ENCODE data around the gene PITX1. TPM values are rescaled to one million over a fixed set of nuclear protein-coding genes. Genes with fewer than 3 reads are reported as not detected.

The PITX1 gene
- total RNA-seq, 6 experiments from 2014 or later, result not detected

- TF ChIP-seq, protein P1, sequence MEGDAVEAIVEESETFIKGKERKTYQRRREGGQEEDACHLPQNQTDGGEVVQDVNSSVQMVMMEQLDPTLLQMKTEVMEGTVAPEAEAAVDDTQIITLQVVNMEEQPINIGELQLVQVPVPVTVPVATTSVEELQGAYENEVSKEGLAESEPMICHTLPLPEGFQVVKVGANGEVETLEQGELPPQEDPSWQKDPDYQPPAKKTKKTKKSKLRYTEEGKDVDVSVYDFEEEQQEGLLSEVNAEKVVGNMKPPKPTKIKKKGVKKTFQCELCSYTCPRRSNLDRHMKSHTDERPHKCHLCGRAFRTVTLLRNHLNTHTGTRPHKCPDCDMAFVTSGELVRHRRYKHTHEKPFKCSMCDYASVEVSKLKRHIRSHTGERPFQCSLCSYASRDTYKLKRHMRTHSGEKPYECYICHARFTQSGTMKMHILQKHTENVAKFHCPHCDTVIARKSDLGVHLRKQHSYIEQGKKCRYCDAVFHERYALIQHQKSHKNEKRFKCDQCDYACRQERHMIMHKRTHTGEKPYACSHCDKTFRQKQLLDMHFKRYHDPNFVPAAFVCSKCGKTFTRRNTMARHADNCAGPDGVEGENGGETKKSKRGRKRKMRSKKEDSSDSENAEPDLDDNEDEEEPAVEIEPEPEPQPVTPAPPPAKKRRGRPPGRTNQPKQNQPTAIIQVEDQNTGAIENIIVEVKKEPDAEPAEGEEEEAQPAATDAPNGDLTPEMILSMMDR (IDR thresholded peaks at IDR 0.05), result no peak
- TF ChIP-seq POLR2A (IDR thresholded peaks at IDR 0.05), result no peak
- intact Hi-C loops (cut with DNase I), result no loop called here
- Histone ChIP-seq H3K27me3 (peaks cover 20 to 42% of the 10 kb centered on the region in 2 donors), H3K4me1 (peaks cover 0 to 6% (median 0%) of the 10 kb centered on the region in 4 donors), H3K36me3 (no peaks in the 10 kb centered on the region), H3K9me3 (no peaks in the 10 kb centered on the region), H3K4me3 (no peak overlapping the region), H3K27ac (no peak overlapping the region)
- WGBS (ENCODE audit: insufficient coverage, low coverage, low lambda C conversion rate, missing lambda C conversion rate), result 50% methylated on average over 1 of the region's 1 CpG
- no peak for ATAC-seq
- DNase-seq, result peak in 1 of 3 donors; percentile 11
These were observed 8.6 kb upstream of the PITX1 start for GRCh38 chr5:135042595-135042994.

DNA sequence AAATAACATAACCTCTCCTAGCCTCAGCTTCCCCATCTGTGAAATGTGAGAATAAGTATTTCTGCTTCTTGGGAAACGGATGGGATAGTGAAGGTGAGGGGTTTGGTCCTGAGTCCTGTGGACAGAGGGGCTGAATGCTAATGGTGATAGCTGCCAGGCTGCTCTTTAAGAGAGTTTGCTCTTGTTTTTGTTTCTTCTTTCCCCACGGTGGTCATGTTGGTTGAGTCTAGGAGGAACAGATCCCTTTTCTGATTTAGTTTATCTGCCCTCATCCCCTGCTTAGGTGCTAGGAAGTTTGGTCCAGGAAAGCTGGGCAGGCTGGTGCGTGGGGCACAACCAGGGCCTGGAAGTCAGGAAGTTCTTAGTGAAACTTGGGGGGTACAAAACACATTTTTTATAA, 7.7 kb upstream of the PITX1 start:
- H3K9me3 ChIP-seq, result no peaks in the 10 kb centered on the region
- no peaks in the 10 kb centered on the region for H3K36me3 ChIP-seq
- H3K27me3 ChIP-seq, result peaks cover 20 to 47% of the 10 kb centered on the region in 2 donors
- H3K4me1 ChIP-seq, result peaks cover 0 to 6% (median 0%) of the 10 kb centered on the region in 4 donors
- peak in 1 of 3 donors; percentile 16 for DNase-seq
- intact Hi-C loops (cut with DNase I), result no loop called here
- ATAC-seq, result no peak
- H3K4me3 ChIP-seq, result no peak overlapping the region
- H3K27ac ChIP-seq, result no peak overlapping the region
- WGBS (ENCODE audit: insufficient coverage, low coverage, low lambda C conversion rate, missing lambda C conversion rate), result 54% methylated on average over 3 of the region's 3 CpGs
- no peak for TF ChIP-seq POLR2A (IDR thresholded peaks at IDR 0.05)
- TF ChIP-seq, protein P1 (IDR thresholded peaks at IDR 0.05), result no peak

GRCh38 chr5:135041145-135041587, 7.1 kb upstream of the PITX1 start:
- Histone ChIP-seq H3K36me3 (no peaks in the 10 kb centered on the region), H3K4me1 (peaks cover 0 to 6% (median 0%) of the 10 kb centered on the region in 4 donors), H3K27ac (no peak overlapping the region), H3K9me3 (no peaks in the 10 kb centered on the region), H3K27me3 (peaks cover 20 to 47% of the 10 kb centered on the region in 2 donors), H3K4me3 (no peak overlapping the region)
- WGBS (ENCODE audit: insufficient coverage, low coverage, low lambda C conversion rate, missing lambda C conversion rate), result 18% methylated on average over 11 of the region's 12 CpGs
- DNase-seq (no peak), ATAC-seq (no peak)
- intact Hi-C loops (cut with DNase I), result no loop called here
- TF ChIP-seq POLR2A (IDR thresholded peaks at IDR 0.05), result no peak
- TF ChIP-seq, protein P1 (IDR thresholded peaks at IDR 0.05), result no peak

DNA sequence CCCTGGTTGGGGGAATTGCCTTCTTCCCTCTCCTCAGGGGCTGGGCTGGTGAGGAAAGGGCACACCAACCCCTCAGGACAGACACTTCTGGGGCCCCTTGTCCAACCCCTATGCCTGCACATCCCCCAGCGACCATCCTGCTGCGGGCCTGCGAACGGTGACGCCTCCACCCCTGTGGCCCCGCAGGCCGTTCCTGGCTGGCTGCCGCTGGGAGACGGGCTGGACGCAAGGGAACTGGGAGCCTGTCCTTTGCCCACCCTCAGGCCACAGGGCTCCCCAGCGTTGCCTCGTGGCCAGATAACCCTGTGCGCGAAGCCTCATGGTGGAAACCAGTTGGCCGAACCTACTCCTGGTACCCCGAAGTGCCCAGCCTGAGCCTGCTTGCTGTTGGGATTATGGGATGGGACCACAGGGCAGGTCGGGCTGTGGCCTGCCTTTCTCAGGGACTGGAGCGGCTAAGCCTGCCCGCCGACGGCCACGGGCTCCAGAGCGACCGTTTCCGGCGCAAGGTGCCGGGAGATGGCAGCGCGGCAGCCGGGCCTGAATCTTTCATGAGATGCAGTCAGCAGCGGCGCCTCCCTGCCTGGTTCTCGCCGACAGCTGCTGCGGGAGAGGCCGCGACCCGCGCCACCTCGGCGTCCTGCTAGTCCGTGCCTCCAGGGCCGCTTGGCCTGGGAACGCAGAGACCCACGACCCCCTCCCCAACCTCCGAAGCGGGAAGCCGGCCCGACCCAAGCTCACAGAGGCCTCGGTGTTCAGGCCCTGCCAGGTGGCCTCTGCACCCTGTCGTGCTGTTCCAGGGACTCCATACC, 6.5 kb upstream of the PITX1 start:
- ATAC-seq (peak in 2 of 4 donors; percentile 10 to 21), DNase-seq (peak in 1 of 3 donors; percentile 49)
- H3K36me3 ChIP-seq, result no peaks in the 10 kb centered on the region
- H3K27me3 ChIP-seq, result peaks cover 20 to 47% of the 10 kb centered on the region in 2 donors
- H3K9me3 ChIP-seq, result no peaks in the 10 kb centered on the region
- WGBS (ENCODE audit: insufficient coverage, low coverage, low lambda C conversion rate, missing lambda C conversion rate), result 8% methylated on average over 8 of the region's 51 CpGs
- peaks cover 0 to 6% (median 0%) of the 10 kb centered on the region in 4 donors for H3K4me1 ChIP-seq
- H3K4me3 ChIP-seq, result no peak overlapping the region
- intact Hi-C loops (cut with DNase I), result no loop called here
- no peak overlapping the region for H3K27ac ChIP-seq
- TF ChIP-seq, protein P1 (IDR thresholded peaks at IDR 0.05), result no peak
- TF ChIP-seq POLR2A (IDR thresholded peaks at IDR 0.05), result no peak

Measured in right lobe of liver (tissue), 6 donors.